ENCODE results near the gene EPHB3. TPM values are rescaled to one million over a fixed set of nuclear protein-coding genes. Genes with fewer than 3 reads are reported as not detected.

EPHB3 gene
- total and polyA plus RNA-seq, 2 of the 4 experiments (the other 2 are of a cell fraction), result 0.72 to 2.9 TPM

- in situ Hi-C loops (cut with MboI; ENCODE audit: low sequenced_read_pairs) (no loop called here), intact Hi-C loops (cut with micrococcal nuclease) (no loop called here), dilution Hi-C loops (cut with HindIII; ENCODE audit: low sequenced_read_pairs, unreplicated experiment) (no loop called here)
- Histone ChIP-seq H2BK5ac (ENCODE audit: low read depth, low read length, poor library complexity, severe bottlenecking) (no peak overlapping the region), H3K18ac (ENCODE audit: low read depth, low read length) (no peak overlapping the region), H2AK5ac (ENCODE audit: low read depth, low read length) (no peak overlapping the region), H2AFZ (replicated peaks; ENCODE audit: low read length, poor library complexity) (no peak overlapping the region), H3K56ac (ENCODE audit: extremely low read depth, insufficient read depth, low read length) (no peak overlapping the region), H2BK15ac (ENCODE audit: low read depth, low read length) (no peak overlapping the region), H2BK120ac (ENCODE audit: low read depth, low read length) (no peak overlapping the region), H2AK9ac (replicated peaks; ENCODE audit: low read depth, low read length, poor library complexity) (no peak overlapping the region), H3K9ac (ENCODE audit: low read depth, low read length) (no peak overlapping the region), H3K9me3 (ENCODE audit: control insufficient read depth, insufficient read depth, low read length) (no peaks in the 10 kb centered on the region), H3K27ac (ENCODE audit: insufficient read depth, low read length) (no peak overlapping the region), H3K27me3 (ENCODE audit: control insufficient read depth, insufficient read depth, low read length) (peaks cover 44% of the 10 kb centered on the region), H3K36me3 (ENCODE audit: control insufficient read depth, insufficient read depth, low read length) (no peaks in the 10 kb centered on the region), H3K79me1 (ENCODE audit: low read depth in 1 of 2, low read length in 2 of 2) (peaks cover 0 to 6% of the 10 kb centered on the region in 2 experiments; a peak in 1 of 4 replicates), H2BK20ac (ENCODE audit: low read depth, low read length) (no peak overlapping the region), H3K4ac (ENCODE audit: low read depth, low read length) (no peak overlapping the region), H3K23ac (ENCODE audit: low read depth, low read length) (no peak overlapping the region), H4K8ac (ENCODE audit: low read depth in 2 of 2, low read length in 2 of 2) (no peak overlapping the region), H4K5ac (ENCODE audit: low read depth, low read length) (no peak overlapping the region), H3K4me2 (ENCODE audit: low read depth, low read length) (no peak overlapping the region), H4K91ac (ENCODE audit: insufficient read depth, low read depth, low read length) (no peak overlapping the region), H4K20me1 (ENCODE audit: insufficient read depth, low read length) (peaks cover 3% of the 10 kb centered on the region; the same call in 1 of the 2 replicates), H3K14ac (replicated peaks; ENCODE audit: low read depth, low read length) (no peak overlapping the region), H3K4me1 (ENCODE audit: control insufficient read depth, insufficient read depth, low read length) (peaks cover 5% of the 10 kb centered on the region; the same call in 1 of the 2 replicates), H3K9me1 (ENCODE audit: insufficient read depth, low read length) (0 out of 2 replicates have a peak, but pooled peaks cover 2% of the 10 kb centered on the region), H3K4me3 (ENCODE audit: insufficient read depth, low read depth, low read length) (no peak overlapping the region)
- 42% methylated on average over 4 of the region's 11 CpGs; no CpG with 5 or more reads in 1 of the 2 experiments for WGBS, 2 experiments (ENCODE audit: extremely low coverage in 2 of 2, insufficient read length in 1 of 2)
- POLR2A ChIA-PET (ENCODE audit: unreplicated experiment), result no interaction called here
- BruUV-seq (replicated peaks), result no TSS peak
- DNase-seq (no peak), ATAC-seq (ENCODE audit: low read depth) (no peak)
- TF ChIP-seq RAD21 (IDR thresholded peaks at IDR 0.05; ENCODE audit: low read length) (no peak), RCOR1 (IDR thresholded peaks at IDR 0.05; ENCODE audit: insufficient replicate concordance, low read length) (no peak), MXI1 (IDR thresholded peaks at IDR 0.05; ENCODE audit: borderline replicate concordance, low read depth, low read length) (no peak)
- TF ChIP-seq, protein P1, sequence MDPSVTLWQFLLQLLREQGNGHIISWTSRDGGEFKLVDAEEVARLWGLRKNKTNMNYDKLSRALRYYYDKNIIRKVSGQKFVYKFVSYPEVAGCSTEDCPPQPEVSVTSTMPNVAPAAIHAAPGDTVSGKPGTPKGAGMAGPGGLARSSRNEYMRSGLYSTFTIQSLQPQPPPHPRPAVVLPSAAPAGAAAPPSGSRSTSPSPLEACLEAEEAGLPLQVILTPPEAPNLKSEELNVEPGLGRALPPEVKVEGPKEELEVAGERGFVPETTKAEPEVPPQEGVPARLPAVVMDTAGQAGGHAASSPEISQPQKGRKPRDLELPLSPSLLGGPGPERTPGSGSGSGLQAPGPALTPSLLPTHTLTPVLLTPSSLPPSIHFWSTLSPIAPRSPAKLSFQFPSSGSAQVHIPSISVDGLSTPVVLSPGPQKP (IDR thresholded peaks at IDR 0.05; ENCODE audit: borderline replicate concordance, low read depth, low read length), result no peak
- CTCF ChIA-PET, result no interaction called here
Observed at GRCh38 chr3:184559336-184559735, 2.2 kb upstream of the EPHB3 start.
